NCI-H82 treated with DMSO at 0.1 percent for 48 hours (cell line): Measurements from ENCODE around the gene PLAGL2.
"Not testable (repeated sequence)": the region's sequence is repeated elsewhere in the genome, so short reads cannot be mapped to it uniquely, and the experiment has no call there.

Source experiments
- DNase-seq: peaks from one replicate; lab custom pipeline; 2025; ENCODE audit not compliant: unreplicated experiment; lab: John Stamatoyannopoulos, UW

PLAGL2 gene

GRCh38 chr20:32204205-32205109 lies 3.1 kb downstream of the PLAGL2 start:
- DNase-seq = no peak

GRCh38 chr20:32203356-32204204 lies 4.0 kb downstream of the PLAGL2 start:
- no peak for DNase-seq

- no peak for DNase-seq
These were observed 5.6 kb downstream of the PLAGL2 start for GRCh38 chr20:32201977-32202363.

GRCh38 chr20:32201296-32201976 lies 6.1 kb downstream of the PLAGL2 start:
- no peak for DNase-seq

- DNase-seq = no peak
These were observed 8.5 kb downstream of the PLAGL2 start for GRCh38 chr20:32199006-32199405.

GRCh38 chr20:32197136-32197535 lies 10.4 kb downstream of the PLAGL2 start:
- DNase-seq = not testable (repeated sequence)

- not testable (repeated sequence) for DNase-seq
These were observed 10.9 kb downstream of the PLAGL2 start for GRCh38 chr20:32196613-32197012.

GRCh38 chr20:32195581-32195980 lies 12.0 kb downstream of the PLAGL2 start:
- DNase-seq = no peak

GRCh38 chr20:32193996-32194395 lies 13.5 kb downstream of the PLAGL2 start:
- DNase-seq = no peak

GRCh38 chr20:32193336-32193735 lies 14.2 kb downstream of the PLAGL2 start:
- DNase-seq = not testable (repeated sequence)

- DNase-seq = no peak
These were observed 14.8 kb downstream of the PLAGL2 start for GRCh38 chr20:32192698-32193097.

- no peak for DNase-seq
These were observed 15.7 kb downstream of the PLAGL2 start for GRCh38 chr20:32191873-32192272.

GRCh38 chr20:32191422-32191821 lies 16.1 kb downstream of the PLAGL2 start:
- DNase-seq = no peak

- DNase-seq = peak; percentile 13
These were observed 16.7 kb downstream of the PLAGL2 start for GRCh38 chr20:32190616-32191415.

GRCh38 chr20:32189691-32190615 lies 17.6 kb downstream of the PLAGL2 start:
- DNase-seq = no peak

- DNase-seq = no peak
These were observed 18.5 kb downstream of the PLAGL2 start for GRCh38 chr20:32189123-32189410.

- no peak for DNase-seq
These were observed 19.0 kb downstream of the PLAGL2 start for GRCh38 chr20:32188376-32189122.

GRCh38 chr20:32186506-32186905 lies 21.0 kb downstream of the PLAGL2 start:
- DNase-seq = no peak
